ENCODE data around the gene LSAMP. TPM values are rescaled to one million over a fixed set of nuclear protein-coding genes. Genes with fewer than 3 reads are reported as not detected.

LSAMP gene
- total and polyA plus RNA-seq, 2 donors (not counting 1 experiment from before 2014, with no cell fraction given), result not detected

DNA sequence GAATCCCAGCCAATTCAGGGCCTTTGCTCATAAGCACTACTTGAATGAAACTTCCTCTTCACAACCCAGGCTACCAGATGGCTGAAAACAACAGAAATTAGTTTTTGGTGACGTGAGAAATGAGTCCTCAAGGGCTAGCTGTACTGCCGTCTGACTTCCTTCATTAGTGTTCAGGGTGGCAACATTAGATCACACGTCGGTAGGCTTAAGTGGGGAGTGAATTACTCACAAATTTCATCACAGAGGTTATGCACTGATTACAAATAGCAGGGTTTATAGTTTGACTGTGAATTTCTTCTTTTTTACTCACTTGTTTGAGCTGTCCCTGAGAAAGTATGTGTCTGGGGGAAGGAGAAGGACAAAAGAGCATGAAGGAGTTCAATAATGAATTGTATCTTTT, 424.8 kb downstream of the LSAMP start:
- no peaks in the 10 kb centered on the region for H3K79me2 ChIP-seq (ENCODE audit: control insufficient read depth, insufficient read depth, low read length)
- H3K9me3 Mint-ChIP-seq (ENCODE audit: insufficient read depth), result no peaks in the 10 kb centered on the region
- ChIA-PET POLR2A (no interaction called here), CTCF (no interaction called here)
- H3K27ac Mint-ChIP-seq, result no peak overlapping the region
- no peak overlapping the region for H3K4me2 ChIP-seq (replicated peaks; ENCODE audit: low read depth, low read length, poor library complexity, severe bottlenecking)
- H3K4me3 ChIP-seq (ENCODE audit: control extremely low read depth in 1 of 5, extremely low read depth in 1 of 5, insufficient read depth in 1 of 5, low read depth in 2 of 5, low read length in 4 of 5), result no peak overlapping the region
- WGBS (ENCODE audit: insufficient coverage), result no CpG with 5 or more reads among the region's 4 CpGs
- H3K4me1 Mint-ChIP-seq, result peaks cover 2% of the 10 kb centered on the region
- H3K4me3 Mint-ChIP-seq, result no peak overlapping the region
- H4K20me1 ChIP-seq (ENCODE audit: control insufficient read depth, insufficient read depth, low read length, poor library complexity, severe bottlenecking), result no peaks in the 10 kb centered on the region
- no peaks in the 10 kb centered on the region for H3K4me1 ChIP-seq (ENCODE audit: control insufficient read depth in 2 of 2, insufficient read depth in 2 of 2, low read length in 2 of 2)
- H2AFZ ChIP-seq (ENCODE audit: insufficient read depth, low read depth, low read length, poor library complexity, severe bottlenecking), result no peak overlapping the region
- no peaks in the 10 kb centered on the region for H3K27me3 Mint-ChIP-seq
- no peak overlapping the region for H3K9ac ChIP-seq (ENCODE audit: low read length)
- TF ChIP-seq, protein P1, sequence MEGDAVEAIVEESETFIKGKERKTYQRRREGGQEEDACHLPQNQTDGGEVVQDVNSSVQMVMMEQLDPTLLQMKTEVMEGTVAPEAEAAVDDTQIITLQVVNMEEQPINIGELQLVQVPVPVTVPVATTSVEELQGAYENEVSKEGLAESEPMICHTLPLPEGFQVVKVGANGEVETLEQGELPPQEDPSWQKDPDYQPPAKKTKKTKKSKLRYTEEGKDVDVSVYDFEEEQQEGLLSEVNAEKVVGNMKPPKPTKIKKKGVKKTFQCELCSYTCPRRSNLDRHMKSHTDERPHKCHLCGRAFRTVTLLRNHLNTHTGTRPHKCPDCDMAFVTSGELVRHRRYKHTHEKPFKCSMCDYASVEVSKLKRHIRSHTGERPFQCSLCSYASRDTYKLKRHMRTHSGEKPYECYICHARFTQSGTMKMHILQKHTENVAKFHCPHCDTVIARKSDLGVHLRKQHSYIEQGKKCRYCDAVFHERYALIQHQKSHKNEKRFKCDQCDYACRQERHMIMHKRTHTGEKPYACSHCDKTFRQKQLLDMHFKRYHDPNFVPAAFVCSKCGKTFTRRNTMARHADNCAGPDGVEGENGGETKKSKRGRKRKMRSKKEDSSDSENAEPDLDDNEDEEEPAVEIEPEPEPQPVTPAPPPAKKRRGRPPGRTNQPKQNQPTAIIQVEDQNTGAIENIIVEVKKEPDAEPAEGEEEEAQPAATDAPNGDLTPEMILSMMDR (IDR thresholded peaks at IDR 0.05), result no peak
- TF ChIP-seq EZH2 (IDR thresholded peaks at IDR 0.05; ENCODE audit: borderline replicate concordance, insufficient read depth, low read depth, low read length, poor library complexity, severe bottlenecking), result no peak
- DNase-seq (peak; percentile 14), ATAC-seq (ENCODE audit: low read depth) (peak; percentile 39)
- H3K27ac ChIP-seq (ENCODE audit: low read length in 2 of 2), result no peak overlapping the region
- intact Hi-C loops (cut with micrococcal nuclease), result no loop called here
- no peaks in the 10 kb centered on the region for H3K36me3 ChIP-seq (replicated peaks in 1 of 2; ENCODE audit: control extremely low read depth in 1 of 2, control insufficient read depth in 1 of 2, extremely low read depth in 1 of 2, insufficient read depth in 2 of 2, low read length in 1 of 2)
- no peaks in the 10 kb centered on the region for H3K27me3 ChIP-seq (replicated peaks in 1 of 4; ENCODE audit: control extremely low read depth in 1 of 4, control insufficient read depth in 3 of 4, insufficient read depth in 4 of 4, low read length in 3 of 4)
- H3K9me3 ChIP-seq (ENCODE audit: control extremely low read depth in 1 of 3, control insufficient read depth in 2 of 3, insufficient read depth in 1 of 3, low read length in 2 of 3), result no peaks in the 10 kb centered on the region

DNA sequence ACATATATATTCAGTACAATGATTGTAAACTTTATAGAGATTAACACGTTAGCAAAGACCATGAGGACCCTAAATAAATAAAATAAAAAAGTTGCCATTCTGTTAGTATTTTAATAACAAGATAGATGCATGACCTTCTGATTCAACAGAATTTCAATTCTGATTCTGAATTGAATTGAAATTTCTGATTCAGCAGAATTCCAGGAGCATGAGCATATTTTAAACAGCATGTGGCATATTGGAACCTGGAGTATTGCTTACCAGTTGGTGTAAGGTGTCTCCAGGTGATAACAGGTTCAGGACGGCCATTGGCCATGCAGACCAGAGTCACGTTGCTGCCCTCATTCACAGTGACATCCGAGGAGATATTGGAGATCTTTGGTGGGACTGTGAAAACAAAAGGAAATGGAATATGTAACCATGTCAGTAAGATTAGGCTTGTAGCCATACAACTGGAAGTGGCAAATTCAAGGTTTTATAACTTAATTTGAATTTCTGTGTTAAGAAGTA, 426.0 kb downstream of the LSAMP start:
- H3K36me3 ChIP-seq (replicated peaks in 1 of 2; ENCODE audit: control extremely low read depth in 1 of 2, control insufficient read depth in 1 of 2, extremely low read depth in 1 of 2, insufficient read depth in 2 of 2, low read length in 1 of 2), result no peaks in the 10 kb centered on the region
- Mint-ChIP-seq H3K27me3 (no peaks in the 10 kb centered on the region), H3K9me3 (ENCODE audit: insufficient read depth) (no peaks in the 10 kb centered on the region), H3K4me1 (peaks cover 2% of the 10 kb centered on the region), H3K4me3 (no peak overlapping the region), H3K27ac (no peak overlapping the region)
- 89% methylated on average over 3 of the region's 4 CpGs for WGBS (ENCODE audit: insufficient coverage)
- H3K4me3 ChIP-seq (ENCODE audit: control extremely low read depth in 1 of 5, extremely low read depth in 1 of 5, insufficient read depth in 1 of 5, low read depth in 2 of 5, low read length in 4 of 5), result no peak overlapping the region
- H4K20me1 ChIP-seq (ENCODE audit: control insufficient read depth, insufficient read depth, low read length, poor library complexity, severe bottlenecking), result no peaks in the 10 kb centered on the region
- no peak overlapping the region for H2AFZ ChIP-seq (ENCODE audit: insufficient read depth, low read depth, low read length, poor library complexity, severe bottlenecking)
- ATAC-seq (ENCODE audit: low read depth), result no peak
- TF ChIP-seq EZH2 (IDR thresholded peaks at IDR 0.05; ENCODE audit: borderline replicate concordance, insufficient read depth, low read depth, low read length, poor library complexity, severe bottlenecking), result no peak
- TF ChIP-seq, protein P1 (IDR thresholded peaks at IDR 0.05), result no peak
- no peak for DNase-seq
- no peaks in the 10 kb centered on the region for H3K4me1 ChIP-seq (ENCODE audit: control insufficient read depth in 2 of 2, insufficient read depth in 2 of 2, low read length in 2 of 2)
- ChIA-PET CTCF (no interaction called here), POLR2A (no interaction called here)
- no peak overlapping the region for H3K27ac ChIP-seq (ENCODE audit: low read length in 2 of 2)
- intact Hi-C loops (cut with micrococcal nuclease), result no loop called here
- no peak overlapping the region for H3K4me2 ChIP-seq (replicated peaks; ENCODE audit: low read depth, low read length, poor library complexity, severe bottlenecking)
- no peak overlapping the region for H3K9ac ChIP-seq (ENCODE audit: low read length)
- H3K27me3 ChIP-seq (replicated peaks in 1 of 4; ENCODE audit: control extremely low read depth in 1 of 4, control insufficient read depth in 3 of 4, insufficient read depth in 4 of 4, low read length in 3 of 4), result no peaks in the 10 kb centered on the region
- no peaks in the 10 kb centered on the region for H3K9me3 ChIP-seq (ENCODE audit: control extremely low read depth in 1 of 3, control insufficient read depth in 2 of 3, insufficient read depth in 1 of 3, low read length in 2 of 3)
- H3K79me2 ChIP-seq (ENCODE audit: control insufficient read depth, insufficient read depth, low read length), result no peaks in the 10 kb centered on the region
